Raji (cell line): ENCODE data around the gene OOSP4A.

ENCODE experiments used
- POLR2A ChIP-seq: IDR thresholded peaks from 2 replicates; pipeline ENCODE4 v1.6.1; 2011; ENCODE audit warnings: low read depth, low read length, control low read depth; ENCODE audit not compliant: insufficient read depth

OOSP4A gene

GRCh38 chr11:60016881-60017280, 53.0 kb downstream of the OOSP4A start, which contains the start of gene OOSP4B:
Gene OOSP4B, plus strand, starts transcription at chr11:60017181.
- no peak for TF ChIP-seq POLR2A

DNA sequence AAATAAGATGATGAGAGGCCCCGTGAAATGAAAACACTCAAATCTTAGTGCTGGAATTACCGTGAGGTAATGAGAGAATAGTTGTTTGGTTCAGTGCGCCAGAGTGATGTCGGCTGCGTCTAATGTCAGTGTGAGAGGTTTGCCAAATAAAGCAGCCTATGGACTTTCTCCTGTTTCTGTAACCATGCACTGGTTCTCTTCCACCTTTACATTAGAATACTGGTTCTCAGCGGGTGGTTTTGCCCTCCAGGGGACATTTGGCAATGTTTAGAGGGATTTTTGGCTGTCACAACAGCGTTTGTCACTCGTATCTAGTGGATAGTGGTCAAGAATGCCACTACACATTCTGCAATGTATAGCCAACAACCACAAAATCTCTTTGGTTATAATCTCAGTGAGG, 54.2 kb downstream of the OOSP4A start:
- TF ChIP-seq POLR2A = no peak
